Measurements from ENCODE around the gene AURKA. TPM values are rescaled to one million over a fixed set of nuclear protein-coding genes. Genes with fewer than 3 reads are reported as not detected.

AURKA gene
- total and polyA plus RNA-seq, 2 experiments from 2014 or later, result 75.8 to 82.0 TPM

DNA sequence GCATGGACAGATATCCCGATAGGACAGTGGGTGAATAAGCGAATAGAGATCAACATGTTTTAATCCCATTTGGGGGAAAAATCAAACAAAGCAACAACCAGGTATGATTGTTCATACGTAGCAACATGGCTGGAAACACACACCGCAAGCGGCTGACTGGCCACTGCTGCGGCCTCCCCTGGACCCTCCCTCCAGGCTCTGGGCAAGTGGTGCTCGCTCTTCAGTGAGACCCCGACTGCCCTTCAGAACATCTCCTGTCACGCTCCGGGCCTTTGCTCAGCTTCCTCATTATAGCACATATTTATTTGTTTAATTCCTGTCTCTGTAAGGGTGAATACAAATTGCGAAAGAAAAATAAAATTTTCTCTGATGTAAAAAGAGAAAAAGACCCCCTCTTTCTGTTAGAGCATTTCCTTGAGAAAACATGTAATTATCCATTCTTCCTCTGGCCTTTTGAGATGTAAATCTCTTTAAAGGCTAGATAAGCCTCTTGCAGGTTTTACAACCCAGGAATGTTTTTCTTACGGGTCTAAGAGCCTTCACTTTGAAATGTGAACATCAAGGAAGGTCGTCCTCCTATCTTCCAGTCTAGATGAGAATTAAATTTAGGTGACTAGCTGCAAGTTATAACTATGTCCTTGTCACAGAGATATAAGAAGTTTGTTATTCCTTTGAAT, 44.2 kb downstream of the AURKA start:
- Histone ChIP-seq H2AFZ (no peak overlapping the region), H3K9me2 (ENCODE audit: insufficient read depth) (no peaks in the 10 kb centered on the region), H3K4me3 (peak overlapping the region; percentile 9; the same call in 1 of the 2 replicates), H3K4me2 (peak overlapping the region; percentile 50), H4K20me1 (replicated peaks; ENCODE audit: insufficient read depth) (no peaks in the 10 kb centered on the region), H3K4me1 (ENCODE audit: insufficient read depth) (peaks cover 16% of the 10 kb centered on the region), H3F3A (replicated peaks; ENCODE audit: low read depth) (no peaks in the 10 kb centered on the region), H3K79me2 (replicated peaks; ENCODE audit: insufficient read depth) (no peaks in the 10 kb centered on the region), H3K36me3 (ENCODE audit: insufficient read depth) (no peaks in the 10 kb centered on the region), H3K27ac (ENCODE audit: low read depth) (no peak overlapping the region), H3K27me3 (ENCODE audit: insufficient read depth) (peaks cover 70% of the 10 kb centered on the region)
- 0 out of 3 replicates have a peak, but pooled peaks have one; percentile 21 for ATAC-seq
- no peak overlapping the region for H3K27ac Mint-ChIP-seq
- peak; percentile 44 for DNase-seq (ENCODE audit: low spot score)
- peaks cover 16% of the 10 kb centered on the region for H3K4me1 Mint-ChIP-seq
- H3K4me3 Mint-ChIP-seq, result peak overlapping the region; percentile 10
- no peaks in the 10 kb centered on the region for H3K36me3 Mint-ChIP-seq (ENCODE audit: low read depth)
- H3K9me3 Mint-ChIP-seq, result peaks cover 3% of the 10 kb centered on the region; the same call in 1 of the 3 replicates
- no peak for TF ChIP-seq EZH2 (IDR thresholded peaks at IDR 0.05; ENCODE audit: low read depth, unreplicated experiment)
- TF ChIP-seq EZH2phosphoT487 (IDR thresholded peaks at IDR 0.05; ENCODE audit: unreplicated experiment), result no peak
- no peak for TF ChIP-seq CREB1 (CRISPR knock-in tag; IDR thresholded peaks at IDR 0.05; ENCODE audit: low read depth)
- TF ChIP-seq, protein P1, sequence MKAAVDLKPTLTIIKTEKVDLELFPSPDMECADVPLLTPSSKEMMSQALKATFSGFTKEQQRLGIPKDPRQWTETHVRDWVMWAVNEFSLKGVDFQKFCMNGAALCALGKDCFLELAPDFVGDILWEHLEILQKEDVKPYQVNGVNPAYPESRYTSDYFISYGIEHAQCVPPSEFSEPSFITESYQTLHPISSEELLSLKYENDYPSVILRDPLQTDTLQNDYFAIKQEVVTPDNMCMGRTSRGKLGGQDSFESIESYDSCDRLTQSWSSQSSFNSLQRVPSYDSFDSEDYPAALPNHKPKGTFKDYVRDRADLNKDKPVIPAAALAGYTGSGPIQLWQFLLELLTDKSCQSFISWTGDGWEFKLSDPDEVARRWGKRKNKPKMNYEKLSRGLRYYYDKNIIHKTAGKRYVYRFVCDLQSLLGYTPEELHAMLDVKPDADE (IDR thresholded peaks at IDR 0.05), result no peak
- no peak for TF ChIP-seq ZNF114 (CRISPR knock-in tag; IDR thresholded peaks at IDR 0.05)
- TF ChIP-seq JUNB (IDR thresholded peaks at IDR 0.05; ENCODE audit: unreplicated experiment), result no peak
- TF ChIP-seq, protein P2, sequence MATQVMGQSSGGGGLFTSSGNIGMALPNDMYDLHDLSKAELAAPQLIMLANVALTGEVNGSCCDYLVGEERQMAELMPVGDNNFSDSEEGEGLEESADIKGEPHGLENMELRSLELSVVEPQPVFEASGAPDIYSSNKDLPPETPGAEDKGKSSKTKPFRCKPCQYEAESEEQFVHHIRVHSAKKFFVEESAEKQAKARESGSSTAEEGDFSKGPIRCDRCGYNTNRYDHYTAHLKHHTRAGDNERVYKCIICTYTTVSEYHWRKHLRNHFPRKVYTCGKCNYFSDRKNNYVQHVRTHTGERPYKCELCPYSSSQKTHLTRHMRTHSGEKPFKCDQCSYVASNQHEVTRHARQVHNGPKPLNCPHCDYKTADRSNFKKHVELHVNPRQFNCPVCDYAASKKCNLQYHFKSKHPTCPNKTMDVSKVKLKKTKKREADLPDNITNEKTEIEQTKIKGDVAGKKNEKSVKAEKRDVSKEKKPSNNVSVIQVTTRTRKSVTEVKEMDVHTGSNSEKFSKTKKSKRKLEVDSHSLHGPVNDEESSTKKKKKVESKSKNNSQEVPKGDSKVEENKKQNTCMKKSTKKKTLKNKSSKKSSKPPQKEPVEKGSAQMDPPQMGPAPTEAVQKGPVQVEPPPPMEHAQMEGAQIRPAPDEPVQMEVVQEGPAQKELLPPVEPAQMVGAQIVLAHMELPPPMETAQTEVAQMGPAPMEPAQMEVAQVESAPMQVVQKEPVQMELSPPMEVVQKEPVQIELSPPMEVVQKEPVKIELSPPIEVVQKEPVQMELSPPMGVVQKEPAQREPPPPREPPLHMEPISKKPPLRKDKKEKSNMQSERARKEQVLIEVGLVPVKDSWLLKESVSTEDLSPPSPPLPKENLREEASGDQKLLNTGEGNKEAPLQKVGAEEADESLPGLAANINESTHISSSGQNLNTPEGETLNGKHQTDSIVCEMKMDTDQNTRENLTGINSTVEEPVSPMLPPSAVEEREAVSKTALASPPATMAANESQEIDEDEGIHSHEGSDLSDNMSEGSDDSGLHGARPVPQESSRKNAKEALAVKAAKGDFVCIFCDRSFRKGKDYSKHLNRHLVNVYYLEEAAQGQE (IDR thresholded peaks at IDR 0.05; ENCODE audit: unreplicated experiment), result no peak
- no peak for TF ChIP-seq NANOG (IDR thresholded peaks at IDR 0.05; ENCODE audit: borderline replicate concordance)
- peaks cover 35% of the 10 kb centered on the region for H3K27me3 Mint-ChIP-seq (ENCODE audit: insufficient read depth, low read depth, poor library complexity)

DNA sequence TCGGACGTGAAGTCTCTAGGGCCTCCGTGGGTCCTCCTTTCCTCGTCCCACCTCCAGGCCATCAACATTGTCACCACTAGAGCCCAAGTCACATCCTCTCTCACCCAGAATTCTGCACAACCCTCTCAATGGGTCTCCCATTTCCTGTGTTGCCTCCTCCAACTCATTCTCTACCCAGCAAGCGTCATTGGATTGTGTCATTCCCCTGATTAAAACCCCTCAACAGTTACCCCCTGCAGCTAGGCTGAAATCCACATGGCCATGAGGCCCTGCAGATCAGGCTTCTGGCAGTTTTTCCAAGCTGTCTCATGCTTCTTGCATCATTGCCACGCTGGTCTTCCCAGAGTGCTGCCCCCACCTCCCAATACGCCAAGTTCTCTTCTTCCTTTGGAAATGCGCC, 46.1 kb downstream of the AURKA start:
- no peak overlapping the region for H3K27ac Mint-ChIP-seq

More for the DNA sequence above, 46.1 kb downstream of the AURKA start:
- Histone ChIP-seq H3K4me2 (no peak overlapping the region), H2AFZ (no peak overlapping the region), H3K36me3 (ENCODE audit: insufficient read depth) (no peaks in the 10 kb centered on the region), H3K27me3 (ENCODE audit: insufficient read depth) (peaks cover 73% of the 10 kb centered on the region), H3K27ac (ENCODE audit: low read depth) (no peak overlapping the region), H3K79me2 (replicated peaks; ENCODE audit: insufficient read depth) (no peaks in the 10 kb centered on the region), H3F3A (replicated peaks; ENCODE audit: low read depth) (no peaks in the 10 kb centered on the region), H3K9me2 (ENCODE audit: insufficient read depth) (no peaks in the 10 kb centered on the region), H3K4me1 (ENCODE audit: insufficient read depth) (peaks cover 16% of the 10 kb centered on the region), H4K20me1 (replicated peaks; ENCODE audit: insufficient read depth) (no peaks in the 10 kb centered on the region), H3K4me3 (no peak overlapping the region)
- Mint-ChIP-seq H3K4me3 (no peak overlapping the region), H3K4me1 (peaks cover 16% of the 10 kb centered on the region), H3K9me3 (peaks cover 14% of the 10 kb centered on the region), H3K36me3 (ENCODE audit: low read depth) (no peaks in the 10 kb centered on the region), H3K27me3 (ENCODE audit: insufficient read depth, low read depth, poor library complexity) (peaks cover 35% of the 10 kb centered on the region)
- TF ChIP-seq CREB1 (CRISPR knock-in tag; IDR thresholded peaks at IDR 0.05; ENCODE audit: low read depth) (no peak), ZNF331 (CRISPR knock-in tag; IDR thresholded peaks at IDR 0.05; ENCODE audit: low read depth) (no peak)
- TF ChIP-seq, protein P1 (IDR thresholded peaks at IDR 0.05), result no peak
- ATAC-seq (no peak), DNase-seq (ENCODE audit: low spot score) (no peak)
